ENCODE data around the gene PAWR. TPM values are rescaled to one million over a fixed set of nuclear protein-coding genes. Genes with fewer than 3 reads are reported as not detected.
A peak's percentile ranks its signal among the peaks of the same experiment; 100 is the strongest.

Gene PAWR
- total RNA-seq, 1 donor from 2014 or later, result 72.8 TPM

GRCh38 chr12:79665212-79665887, 25.4 kb downstream of the PAWR start:
- peaks cover 20% of the 10 kb centered on the region for H3K4me1 Mint-ChIP-seq (ENCODE audit: unreplicated experiment)
- TF ChIP-seq CTCF (conservative IDR thresholded peaks at IDR 0.05), result no peak
- no peaks in the 10 kb centered on the region for H3K9me3 Mint-ChIP-seq
- peaks cover 6% of the 10 kb centered on the region for H3K36me3 Mint-ChIP-seq
- DNase-seq (ENCODE audit: extremely low spot score, unreplicated experiment), result no peak
- no peak overlapping the region for H3K4me3 Mint-ChIP-seq
- H3K27ac Mint-ChIP-seq, result peak overlapping the region; percentile 15
- no peaks in the 10 kb centered on the region for H3K27me3 Mint-ChIP-seq

DNA sequence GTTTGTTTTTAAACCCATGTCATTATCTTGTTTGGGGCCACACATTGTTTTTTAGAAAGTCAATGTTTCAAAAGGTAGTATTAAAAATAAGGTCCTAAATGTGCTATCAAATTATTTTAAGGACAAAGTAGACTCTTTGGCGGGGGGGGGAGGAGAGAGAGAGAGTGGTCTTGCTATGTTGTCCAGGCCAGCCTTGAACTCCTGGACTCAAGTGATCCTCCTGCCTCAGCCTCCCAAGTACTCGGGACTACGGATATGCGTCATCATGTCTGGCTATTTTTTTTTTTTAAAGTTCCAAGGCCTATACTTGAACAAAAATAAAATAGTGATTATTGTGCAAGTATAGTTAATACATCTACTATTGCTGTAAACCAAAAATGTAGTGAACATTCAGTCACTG, 26.2 kb downstream of the PAWR start:
- Mint-ChIP-seq H3K27ac (no peak overlapping the region), H3K4me1 (ENCODE audit: unreplicated experiment) (peaks cover 27% of the 10 kb centered on the region), H3K27me3 (no peaks in the 10 kb centered on the region), H3K36me3 (peaks cover 6% of the 10 kb centered on the region), H3K9me3 (no peaks in the 10 kb centered on the region), H3K4me3 (no peak overlapping the region)
- TF ChIP-seq CTCF (conservative IDR thresholded peaks at IDR 0.05), result no peak
- DNase-seq (ENCODE audit: extremely low spot score, unreplicated experiment), result no peak

GRCh38 chr12:79662046-79662811, 28.5 kb downstream of the PAWR start:
- no peak for TF ChIP-seq CTCF (conservative IDR thresholded peaks at IDR 0.05)
- Mint-ChIP-seq H3K27me3 (no peaks in the 10 kb centered on the region), H3K4me3 (no peak overlapping the region), H3K27ac (peak overlapping the region; percentile 44), H3K4me1 (ENCODE audit: unreplicated experiment) (peaks cover 27% of the 10 kb centered on the region), H3K9me3 (no peaks in the 10 kb centered on the region), H3K36me3 (peaks cover 6% of the 10 kb centered on the region)
- no peak for DNase-seq (ENCODE audit: extremely low spot score, unreplicated experiment)

GRCh38 chr12:79661629-79662028, 29.1 kb downstream of the PAWR start:
- Mint-ChIP-seq H3K36me3 (peaks cover 11% of the 10 kb centered on the region), H3K27me3 (no peaks in the 10 kb centered on the region), H3K4me1 (ENCODE audit: unreplicated experiment) (peaks cover 27% of the 10 kb centered on the region), H3K27ac (no peak overlapping the region), H3K9me3 (no peaks in the 10 kb centered on the region), H3K4me3 (no peak overlapping the region)
- DNase-seq (ENCODE audit: extremely low spot score, unreplicated experiment), result no peak
- TF ChIP-seq CTCF (conservative IDR thresholded peaks at IDR 0.05), result no peak

DNA sequence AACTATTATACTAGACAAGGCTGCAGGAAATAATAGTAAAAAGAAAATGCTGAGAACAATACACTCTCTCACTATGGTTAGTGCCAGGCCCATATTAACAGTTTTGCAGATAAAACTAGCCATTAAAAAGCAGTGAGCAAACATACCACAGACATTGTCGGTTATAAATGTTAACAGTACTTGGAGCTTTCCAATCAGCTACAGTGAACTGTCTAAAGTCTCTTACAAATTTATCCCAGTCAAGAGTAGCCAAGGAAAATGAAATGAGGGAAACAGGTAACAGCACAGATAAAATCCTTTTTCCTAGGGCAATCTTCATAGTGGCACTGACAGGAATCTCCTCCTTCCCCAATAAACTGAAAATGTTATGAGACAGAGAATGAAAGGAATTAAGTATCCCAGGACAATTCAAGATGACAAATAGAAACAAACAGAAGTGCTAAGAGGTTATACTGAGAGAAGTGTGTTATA, 30.8 kb downstream of the PAWR start:
- Mint-ChIP-seq H3K4me3 (no peak overlapping the region), H3K27ac (peak overlapping the region; percentile 10), H3K27me3 (no peaks in the 10 kb centered on the region), H3K9me3 (no peaks in the 10 kb centered on the region), H3K36me3 (peaks cover 19% of the 10 kb centered on the region), H3K4me1 (ENCODE audit: unreplicated experiment) (peaks cover 21% of the 10 kb centered on the region)
- no peak for DNase-seq (ENCODE audit: extremely low spot score, unreplicated experiment)
- no peak for TF ChIP-seq CTCF (conservative IDR thresholded peaks at IDR 0.05)

Data from type B pancreatic cell (in vitro differentiated cells).